K562 (cell line): ENCODE data around the gene DHDDS. TPM values are rescaled to one million over a fixed set of nuclear protein-coding genes. Genes with fewer than 3 reads are reported as not detected.

Experiments
- ARID1B ChIP-seq: fragments of 450-650 bp; IDR thresholded peaks from 2 replicates; pipeline ENCODE4 v1.6.1; 2016; ENCODE audit warnings: antibody characterized with exemption, mild to moderate bottlenecking, inconsistent platforms
- ASH1L ChIP-seq: fragments of 450-650 bp; IDR thresholded peaks from 2 replicates; pipeline ENCODE4 v1.6.1; 2018; ENCODE audit warnings: borderline replicate concordance, mild to moderate bottlenecking, low read depth; ENCODE audit not compliant: partially characterized antibody
- BHLHE40 ChIP-seq: IDR thresholded peaks from 2 replicates; pipeline ENCODE4 v1.6.1; 2011; ENCODE audit warnings: low read length, improper control_type of control experiment
- CCNT2 ChIP-seq: IDR thresholded peaks from 2 replicates; pipeline ENCODE4 v1.6.1; 2011; ENCODE audit warnings: borderline replicate concordance, low read depth, mild to moderate bottlenecking, moderate library complexity, mixed read lengths, low read length; ENCODE audit not compliant: insufficient read length; ENCODE audit errors: extremely low read depth
- CREB1 ChIP-seq, 2 experiments: sonication (generic) in 1 of 2; formaldehyde crosslinking in 1 of 2; IDR thresholded peaks; 2 replicates each; pipeline versions ENCODE4 v1.6.1 to v1.8.0; 2012 to 2022; ENCODE audit warnings: inconsistent platforms in 1 of 2, mild to moderate bottlenecking in 1 of 2, missing genetic modification reagents in 1 of 2, moderate library complexity in 1 of 2
- DPF2 ChIP-seq: fragments of 450-650 bp; IDR thresholded peaks from 2 replicates; pipeline ENCODE4 v1.6.1; 2016
- ESRRA ChIP-seq: fragments of 450-650 bp; IDR thresholded peaks from 2 replicates; pipeline ENCODE4 v1.6.1; 2014; ENCODE audit warnings: low read depth, mild to moderate bottlenecking, moderate library complexity, borderline replicate concordance
- EZH2 ChIP-seq: IDR thresholded peaks from 2 replicates; pipeline ENCODE4 v1.6.1; 2012; ENCODE audit warnings: low read depth, mild to moderate bottlenecking, inconsistent platforms, low read length, borderline replicate concordance
- FOXJ2 ChIP-seq: fragments of 200-800 bp; sonication (Bioruptor generic); IDR thresholded peaks from 2 replicates; pipeline ENCODE4 v1.6.1; 2016; ENCODE audit warnings: missing genetic modification characterization, missing compliant biosample characterization
- HIVEP1 ChIP-seq: fragments of 250-450 bp; sonication (Bioruptor Pico); IDR thresholded peaks from 2 replicates; pipeline ENCODE4 v1.4.0; 2020; ENCODE audit warnings: mild to moderate bottlenecking
- HNRNPK ChIP-seq: fragments of 200-400 bp; formaldehyde crosslinking; IDR thresholded peaks from one replicate; pipeline ENCODE4 v1.6.1; 2018; ENCODE audit warnings: mild to moderate bottlenecking, low read depth, low read length; ENCODE audit not compliant: poor library complexity, severe bottlenecking
- MBD2 ChIP-seq: sonication (generic); IDR thresholded peaks from 2 replicates; pipeline ENCODE4 v1.6.1; 2016; ENCODE audit warnings: low read depth, borderline replicate concordance
- RB1 ChIP-seq: fragments of 450-650 bp; IDR thresholded peaks from 2 replicates; pipeline ENCODE4 v1.6.1; 2017; ENCODE audit warnings: low read depth, mild to moderate bottlenecking
- STAG1 ChIP-seq: sonication (generic); formaldehyde crosslinking; IDR thresholded peaks from 2 replicates; pipeline ENCODE4 v1.5.0; 2020; ENCODE audit warnings: missing genetic modification reagents, borderline replicate concordance
- TCF3 ChIP-seq: sonication (generic); formaldehyde crosslinking; IDR thresholded peaks from 2 replicates; pipeline ENCODE4 v1.4.0; 2020; ENCODE audit warnings: mild to moderate bottlenecking, missing genetic modification reagents
- ZBTB5 ChIP-seq: fragments of 450-650 bp; IDR thresholded peaks from 2 replicates; pipeline ENCODE4 v1.6.1; 2017; ENCODE audit warnings: antibody characterized with exemption
- ZFP1 ChIP-seq: fragments of 450-650 bp; formaldehyde crosslinking; IDR thresholded peaks from 2 replicates; pipeline ENCODE4 v1.4.0; 2020; ENCODE audit warnings: mild to moderate bottlenecking, mixed read lengths
- ZNF140 ChIP-seq: fragments of 250-450 bp; sonication (Bioruptor Pico); IDR thresholded peaks from 2 replicates; pipeline ENCODE4 v1.8.0; 2021; ENCODE audit warnings: moderate library complexity, mild to moderate bottlenecking, inconsistent platforms
- ZNF143 ChIP-seq: sonication (generic); formaldehyde crosslinking; IDR thresholded peaks from 2 replicates; pipeline ENCODE4 v1.9.0; 2022; ENCODE audit warnings: mild to moderate bottlenecking, missing genetic modification reagents
- ZNF3 ChIP-seq: fragments of 250-450 bp; sonication (Bioruptor Pico); IDR thresholded peaks from 2 replicates; pipeline ENCODE4 v1.5.0; 2021; ENCODE audit warnings: mild to moderate bottlenecking, moderate library complexity
- ZNF444 ChIP-seq: fragments of 250-450 bp; sonication (Bioruptor Pico); IDR thresholded peaks from 2 replicates; pipeline ENCODE4 v1.4.0; 2020; ENCODE audit warnings: mild to moderate bottlenecking, moderate library complexity
- ZNF79 ChIP-seq: fragments of 250-450 bp; sonication (Bioruptor Pico); IDR thresholded peaks from 2 replicates; pipeline ENCODE4 v1.4.0; 2020; ENCODE audit warnings: low read depth, mild to moderate bottlenecking, moderate library complexity
- polyA plus RNA-seq, 8 experiments: library from polyadenylated mRNA; depleted of rRNA in 4 of 8; stranded (reverse) in 5 of 8; unstranded in 3 of 8; fragments of >200 nt; fragmentation: Nextera tagmentation in 2 of 8; fragmentation: Illumina TruSeq in 1 of 8; extraction: Ambion mirVana in 2 of 8; extraction: Trizol in 1 of 8; gene quantifications; 2 replicates each; pipeline versions ENCODE4 v1.2.1 to v1.2.3, GENCODE V29; 2011 to 2014; ENCODE audit warnings: inconsistent platforms in 1 of 8, missing spikeins in 1 of 8
- total RNA-seq, 7 experiments: library from RNA; depleted of rRNA in 6 of 7; stranded (reverse); fragments of >200 nt in 6 of 7; fragmentation: Illumina TruSeq in 2 of 7; extraction: Trizol in 2 of 7; gene quantifications; 2 replicates each; pipeline versions ENCODE4 v1.2.1 to v1.2.3, GENCODE V29; 2011 to 2021; ENCODE audit warnings: low replicate concordance in 1 of 7
- TF ChIP-seq, protein P1 (sequence below): fragments of 150-350 bp; IDR thresholded peaks from 2 replicates; pipeline ENCODE4 v1.6.1; 2014; ENCODE audit warnings: low read depth, mild to moderate bottlenecking, low read length, borderline replicate concordance
- TF ChIP-seq, protein P2 (sequence below): sonication (generic); formaldehyde crosslinking; IDR thresholded peaks from 2 replicates; pipeline ENCODE4 v1.8.1; 2022; ENCODE audit warnings: missing genetic modification reagents

The DHDDS gene
- total and polyA plus RNA-seq, 9 of the 15 experiments (the other 6 are each of a cell fraction or from before 2014, with no cell fraction given): 33.3 to 55.0 (median 44.3) TPM

GRCh38 chr1:26391450-26391849 is 40.7 kb upstream of the DHDDS start (continued):
- TF ChIP-seq CREB1 (IDR thresholded peaks at IDR 0.05): no peak
- no peak for TF ChIP-seq CREB1 (CRISPR knock-in tag; IDR thresholded peaks at IDR 0.05)
- TF ChIP-seq ESRRA: no peak
- no peak for TF ChIP-seq ZFP1 (CRISPR knock-in tag)
- no peak for TF ChIP-seq FOXJ2 (tag)
- 0 out of 2 replicates have a peak, but pooled peaks have one; percentile 29 for TF ChIP-seq BHLHE40
- no peak for TF ChIP-seq MBD2
- no peak for TF ChIP-seq TCF3 (CRISPR knock-in tag)
- TF ChIP-seq STAG1: peak; percentile 71; the same call in 1 of the 2 replicates
- TF ChIP-seq ZNF140 (CRISPR knock-in tag): no peak
- TF ChIP-seq RB1: peak; percentile 67; the same call in 1 of the 2 replicates
- no peak for TF ChIP-seq EZH2
- no peak for TF ChIP-seq ZNF143 (CRISPR knock-in tag)
- no peak for TF ChIP-seq ARID1B
- no peak for TF ChIP-seq ZNF3
- TF ChIP-seq ZBTB5: no peak
- no peak for TF ChIP-seq ASH1L
- TF ChIP-seq, protein P1, sequence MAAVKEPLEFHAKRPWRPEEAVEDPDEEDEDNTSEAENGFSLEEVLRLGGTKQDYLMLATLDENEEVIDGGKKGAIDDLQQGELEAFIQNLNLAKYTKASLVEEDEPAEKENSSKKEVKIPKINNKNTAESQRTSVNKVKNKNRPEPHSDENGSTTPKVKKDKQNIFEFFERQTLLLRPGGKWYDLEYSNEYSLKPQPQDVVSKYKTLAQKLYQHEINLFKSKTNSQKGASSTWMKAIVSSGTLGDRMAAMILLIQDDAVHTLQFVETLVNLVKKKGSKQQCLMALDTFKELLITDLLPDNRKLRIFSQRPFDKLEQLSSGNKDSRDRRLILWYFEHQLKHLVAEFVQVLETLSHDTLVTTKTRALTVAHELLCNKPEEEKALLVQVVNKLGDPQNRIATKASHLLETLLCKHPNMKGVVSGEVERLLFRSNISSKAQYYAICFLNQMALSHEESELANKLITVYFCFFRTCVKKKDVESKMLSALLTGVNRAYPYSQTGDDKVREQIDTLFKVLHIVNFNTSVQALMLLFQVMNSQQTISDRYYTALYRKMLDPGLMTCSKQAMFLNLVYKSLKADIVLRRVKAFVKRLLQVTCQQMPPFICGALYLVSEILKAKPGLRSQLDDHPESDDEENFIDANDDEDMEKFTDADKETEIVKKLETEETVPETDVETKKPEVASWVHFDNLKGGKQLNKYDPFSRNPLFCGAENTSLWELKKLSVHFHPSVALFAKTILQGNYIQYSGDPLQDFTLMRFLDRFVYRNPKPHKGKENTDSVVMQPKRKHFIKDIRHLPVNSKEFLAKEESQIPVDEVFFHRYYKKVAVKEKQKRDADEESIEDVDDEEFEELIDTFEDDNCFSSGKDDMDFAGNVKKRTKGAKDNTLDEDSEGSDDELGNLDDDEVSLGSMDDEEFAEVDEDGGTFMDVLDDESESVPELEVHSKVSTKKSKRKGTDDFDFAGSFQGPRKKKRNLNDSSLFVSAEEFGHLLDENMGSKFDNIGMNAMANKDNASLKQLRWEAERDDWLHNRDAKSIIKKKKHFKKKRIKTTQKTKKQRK: no peak
- TF ChIP-seq HIVEP1 (CRISPR knock-in tag): no peak
- TF ChIP-seq CCNT2: no peak
- no peak for TF ChIP-seq HNRNPK
- TF ChIP-seq DPF2: no peak
- TF ChIP-seq, protein P2, sequence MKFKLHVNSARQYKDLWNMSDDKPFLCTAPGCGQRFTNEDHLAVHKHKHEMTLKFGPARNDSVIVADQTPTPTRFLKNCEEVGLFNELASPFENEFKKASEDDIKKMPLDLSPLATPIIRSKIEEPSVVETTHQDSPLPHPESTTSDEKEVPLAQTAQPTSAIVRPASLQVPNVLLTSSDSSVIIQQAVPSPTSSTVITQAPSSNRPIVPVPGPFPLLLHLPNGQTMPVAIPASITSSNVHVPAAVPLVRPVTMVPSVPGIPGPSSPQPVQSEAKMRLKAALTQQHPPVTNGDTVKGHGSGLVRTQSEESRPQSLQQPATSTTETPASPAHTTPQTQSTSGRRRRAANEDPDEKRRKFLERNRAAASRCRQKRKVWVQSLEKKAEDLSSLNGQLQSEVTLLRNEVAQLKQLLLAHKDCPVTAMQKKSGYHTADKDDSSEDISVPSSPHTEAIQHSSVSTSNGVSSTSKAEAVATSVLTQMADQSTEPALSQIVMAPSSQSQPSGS (CRISPR knock-in tag): no peak
- TF ChIP-seq ZNF444 (CRISPR knock-in tag): no peak
- no peak for TF ChIP-seq ZNF79
